ENCODE results near the gene ENSA. TPM values are rescaled to one million over a fixed set of nuclear protein-coding genes. Genes with fewer than 3 reads are reported as not detected.
"Not testable (repeated sequence)": the region's sequence is repeated elsewhere in the genome, so short reads cannot be mapped to it uniquely, and the experiment has no call there.

Gene ENSA
- total and polyA plus RNA-seq, 2 donors from 2014 or later, result 172 to 193 TPM

DNA sequence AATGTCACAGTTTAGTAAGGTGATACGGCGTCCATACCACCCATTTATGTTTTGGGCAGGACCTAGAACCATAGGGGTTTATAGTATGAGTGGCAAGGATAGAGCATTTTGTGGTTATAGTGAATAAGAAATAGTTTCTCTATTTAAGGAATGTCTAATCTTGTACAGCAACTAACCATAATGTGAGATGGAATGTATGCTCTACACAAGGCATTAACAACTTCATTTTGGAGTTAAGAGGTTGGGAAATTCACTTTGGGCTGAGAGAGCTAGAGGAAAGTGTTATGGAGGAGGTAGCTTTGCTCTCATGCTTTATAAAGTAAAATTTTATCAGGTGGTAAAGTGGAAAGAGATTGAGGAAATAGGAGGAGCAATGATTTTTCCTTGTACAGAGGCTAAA is 47.0 kb downstream of the ENSA start:
- intact Hi-C loops (cut with DNase I), result no loop called here
- TF ChIP-seq, protein P1, sequence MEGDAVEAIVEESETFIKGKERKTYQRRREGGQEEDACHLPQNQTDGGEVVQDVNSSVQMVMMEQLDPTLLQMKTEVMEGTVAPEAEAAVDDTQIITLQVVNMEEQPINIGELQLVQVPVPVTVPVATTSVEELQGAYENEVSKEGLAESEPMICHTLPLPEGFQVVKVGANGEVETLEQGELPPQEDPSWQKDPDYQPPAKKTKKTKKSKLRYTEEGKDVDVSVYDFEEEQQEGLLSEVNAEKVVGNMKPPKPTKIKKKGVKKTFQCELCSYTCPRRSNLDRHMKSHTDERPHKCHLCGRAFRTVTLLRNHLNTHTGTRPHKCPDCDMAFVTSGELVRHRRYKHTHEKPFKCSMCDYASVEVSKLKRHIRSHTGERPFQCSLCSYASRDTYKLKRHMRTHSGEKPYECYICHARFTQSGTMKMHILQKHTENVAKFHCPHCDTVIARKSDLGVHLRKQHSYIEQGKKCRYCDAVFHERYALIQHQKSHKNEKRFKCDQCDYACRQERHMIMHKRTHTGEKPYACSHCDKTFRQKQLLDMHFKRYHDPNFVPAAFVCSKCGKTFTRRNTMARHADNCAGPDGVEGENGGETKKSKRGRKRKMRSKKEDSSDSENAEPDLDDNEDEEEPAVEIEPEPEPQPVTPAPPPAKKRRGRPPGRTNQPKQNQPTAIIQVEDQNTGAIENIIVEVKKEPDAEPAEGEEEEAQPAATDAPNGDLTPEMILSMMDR (IDR thresholded peaks at IDR 0.05; ENCODE audit: borderline replicate concordance, extremely low read depth, insufficient read depth), result no peak
- Histone ChIP-seq H3K9me3 (ENCODE audit: control insufficient read depth in 2 of 3, insufficient read depth in 1 of 3, low read length in 3 of 3) (no peaks in the 10 kb centered on the region), H3K4me3 (ENCODE audit: low read length in 3 of 3) (no peak overlapping the region), H3K36me3 (ENCODE audit: control insufficient read depth in 2 of 3, insufficient read depth in 3 of 3, low read length in 3 of 3) (peaks cover 0 to 14% (median 4%) of the 10 kb centered on the region in 3 donors), H3K27ac (ENCODE audit: low read depth in 2 of 2, low read length in 2 of 2) (no peak overlapping the region), H3K9ac (ENCODE audit: low read length in 3 of 3) (no peak overlapping the region), H3K27me3 (ENCODE audit: control insufficient read depth, insufficient read depth, low read length) (no peaks in the 10 kb centered on the region), H3K4me1 (ENCODE audit: control insufficient read depth in 2 of 3, insufficient read depth in 2 of 3, low read depth in 1 of 3, low read length in 3 of 3) (peaks cover 3 to 7% (median 6%) of the 10 kb centered on the region in 3 donors)
- FAIRE-seq (no peak), DNase-seq (no peak)

DNA sequence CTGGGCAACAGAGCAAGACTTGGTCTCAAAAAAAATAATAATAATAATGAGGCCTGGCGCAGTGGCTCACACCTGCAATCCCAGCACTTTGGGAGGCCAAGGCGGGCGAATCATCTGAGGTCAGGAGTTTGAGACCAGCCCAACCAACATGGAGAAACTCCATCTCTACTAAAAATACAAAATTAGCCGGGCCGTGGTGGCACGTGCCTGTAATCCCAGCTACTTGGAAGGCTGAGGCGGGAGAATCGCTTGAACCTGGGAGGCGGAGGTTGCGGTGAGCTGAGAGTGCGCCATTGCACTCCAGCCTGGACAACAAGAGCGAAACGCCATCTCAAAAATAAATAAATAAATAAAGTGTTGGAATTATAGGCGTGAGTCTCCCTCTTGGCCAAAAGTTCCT is 47.5 kb downstream of the ENSA start:
- FAIRE-seq; H3K27ac ChIP-seq (ENCODE audit: low read depth in 2 of 2, low read length in 2 of 2); intact Hi-C loops (cut with DNase I): not testable (repeated sequence)

DNA sequence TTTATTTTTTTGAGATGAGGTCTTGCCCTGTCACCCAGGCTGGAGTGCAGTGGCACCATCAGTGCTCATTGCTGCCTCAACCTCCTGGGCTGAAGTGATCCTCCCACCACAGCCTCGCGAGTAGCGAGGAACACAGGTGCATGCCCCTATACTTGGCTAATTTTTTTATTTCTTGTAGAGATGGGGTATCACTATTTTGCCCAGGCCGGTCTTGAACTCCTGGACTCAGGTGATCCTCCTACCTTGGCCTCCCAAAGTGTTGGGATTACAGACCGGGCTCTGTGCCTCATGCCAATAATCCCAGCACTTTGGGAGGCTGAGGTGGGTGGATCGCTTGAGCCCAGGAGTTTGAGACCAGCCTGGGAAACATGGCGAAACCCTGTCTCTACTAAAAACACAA is 48.0 kb downstream of the ENSA start:
- H3K9ac ChIP-seq (ENCODE audit: low read length in 3 of 3); DNase-seq; H3K4me1 ChIP-seq (ENCODE audit: control insufficient read depth in 2 of 3, insufficient read depth in 2 of 3, low read depth in 1 of 3, low read length in 3 of 3); intact Hi-C loops (cut with DNase I); H3K27ac ChIP-seq (ENCODE audit: low read depth in 2 of 2, low read length in 2 of 2); H3K4me3 ChIP-seq (ENCODE audit: low read length in 3 of 3); H3K9me3 ChIP-seq (ENCODE audit: control insufficient read depth in 2 of 3, insufficient read depth in 1 of 3, low read length in 3 of 3); FAIRE-seq; H3K27me3 ChIP-seq (ENCODE audit: control insufficient read depth, insufficient read depth, low read length): not testable (repeated sequence)
- peaks cover 5 to 23% (median 7%) of the 10 kb centered on the region in 3 donors for H3K36me3 ChIP-seq (ENCODE audit: control insufficient read depth in 2 of 3, insufficient read depth in 3 of 3, low read length in 3 of 3)

More for the DNA sequence above, 47.5 kb downstream of the ENSA start:
- not testable (repeated sequence) for H3K4me3 ChIP-seq (ENCODE audit: low read length in 3 of 3); H3K4me1 ChIP-seq (ENCODE audit: control insufficient read depth in 2 of 3, insufficient read depth in 2 of 3, low read depth in 1 of 3, low read length in 3 of 3); H3K9ac ChIP-seq (ENCODE audit: low read length in 3 of 3); H3K9me3 ChIP-seq (ENCODE audit: control insufficient read depth in 2 of 3, insufficient read depth in 1 of 3, low read length in 3 of 3); H3K27me3 ChIP-seq (ENCODE audit: control insufficient read depth, insufficient read depth, low read length); DNase-seq
- peaks cover 3 to 18% (median 6%) of the 10 kb centered on the region in 3 donors for H3K36me3 ChIP-seq (ENCODE audit: control insufficient read depth in 2 of 3, insufficient read depth in 3 of 3, low read length in 3 of 3)

DNA sequence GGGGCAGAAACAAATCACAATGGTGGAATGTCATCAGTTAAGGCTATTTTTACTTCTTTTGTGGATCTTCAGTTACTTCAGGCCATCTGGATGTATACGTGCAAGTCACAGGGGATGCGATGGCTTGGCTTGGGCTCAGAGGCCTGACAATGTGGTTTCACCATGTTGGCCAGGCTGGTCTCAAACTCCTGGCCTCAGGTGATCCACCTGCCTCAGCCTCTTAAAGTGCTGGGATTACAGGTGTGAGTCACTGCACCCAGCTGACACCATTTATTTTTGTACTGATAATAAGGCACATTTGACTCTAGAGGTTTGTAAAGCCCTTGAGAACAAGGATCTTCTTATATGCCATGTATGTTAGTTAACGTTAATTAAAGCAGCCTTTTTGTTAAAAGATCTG is 48.4 kb downstream of the ENSA start:
- H3K4me1 ChIP-seq (ENCODE audit: control insufficient read depth in 2 of 3, insufficient read depth in 2 of 3, low read depth in 1 of 3, low read length in 3 of 3); DNase-seq; FAIRE-seq; H3K27me3 ChIP-seq (ENCODE audit: control insufficient read depth, insufficient read depth, low read length); intact Hi-C loops (cut with DNase I); H3K9me3 ChIP-seq (ENCODE audit: control insufficient read depth in 2 of 3, insufficient read depth in 1 of 3, low read length in 3 of 3); H3K4me3 ChIP-seq (ENCODE audit: low read length in 3 of 3); H3K27ac ChIP-seq (ENCODE audit: low read depth in 2 of 2, low read length in 2 of 2); H3K9ac ChIP-seq (ENCODE audit: low read length in 3 of 3): not testable (repeated sequence)
- peaks cover 6 to 28% (median 11%) of the 10 kb centered on the region in 3 donors for H3K36me3 ChIP-seq (ENCODE audit: control insufficient read depth in 2 of 3, insufficient read depth in 3 of 3, low read length in 3 of 3)

DNA sequence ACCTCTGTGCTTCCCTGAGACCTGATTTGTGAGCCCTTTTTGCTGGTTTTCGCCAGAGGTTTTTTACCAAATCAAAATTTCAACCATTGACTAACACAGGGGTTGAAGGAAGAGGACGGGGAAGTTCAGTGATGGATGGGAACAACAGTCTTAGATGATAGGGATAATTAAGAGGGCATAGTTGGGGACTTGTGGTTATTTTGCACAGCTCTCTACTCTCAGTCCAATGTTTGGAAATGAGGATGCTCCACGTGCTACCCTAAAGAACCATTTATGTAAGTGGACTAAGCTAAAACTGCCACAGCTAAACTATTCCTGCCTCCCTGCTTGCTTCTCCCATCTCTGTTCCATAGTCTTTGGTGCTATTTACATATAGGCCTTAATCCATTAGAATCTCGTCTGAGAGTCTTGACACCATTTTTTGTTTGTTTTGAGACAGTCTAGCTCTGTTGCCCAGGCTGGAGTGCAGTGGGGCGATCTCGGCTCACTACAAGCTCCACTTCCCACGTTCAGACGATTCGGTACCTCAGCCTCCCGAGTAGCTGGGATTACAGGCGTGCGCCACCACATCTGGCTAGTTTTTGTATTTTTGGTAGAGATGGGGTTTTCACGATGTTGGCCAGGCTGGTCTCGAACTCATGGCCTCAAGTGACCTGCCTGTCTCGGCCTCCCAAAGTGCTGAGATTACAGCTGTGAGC is 49.3 kb downstream of the ENSA start:
- H3K4me1 ChIP-seq (ENCODE audit: control insufficient read depth in 2 of 3, insufficient read depth in 2 of 3, low read depth in 1 of 3, low read length in 3 of 3), result peaks cover 7 to 17% (median 10%) of the 10 kb centered on the region in 3 donors
- FAIRE-seq (no peak), DNase-seq (no peak)
- H3K27me3 ChIP-seq (ENCODE audit: control insufficient read depth, insufficient read depth, low read length), result no peaks in the 10 kb centered on the region
- H3K4me3 ChIP-seq (ENCODE audit: low read length in 3 of 3), result peak overlapping the region; percentile 68 to 84 (median 79)
- peaks cover 13 to 37% (median 19%) of the 10 kb centered on the region in 3 donors for H3K36me3 ChIP-seq (ENCODE audit: control insufficient read depth in 2 of 3, insufficient read depth in 3 of 3, low read length in 3 of 3)
- intact Hi-C loops (cut with DNase I), result loop anchor here (10.0 kb wide), 1 partner anchor 45 kb away; the partner anchor contains the start of gene ENSA
- TF ChIP-seq, protein P1 (IDR thresholded peaks at IDR 0.05; ENCODE audit: borderline replicate concordance, extremely low read depth, insufficient read depth), result no peak
- H3K9ac ChIP-seq (ENCODE audit: low read length in 3 of 3), result peak overlapping the region; percentile 64 to 96 (median 91)
- peak overlapping the region; percentile 97 to 100 for H3K27ac ChIP-seq (ENCODE audit: low read depth in 2 of 2, low read length in 2 of 2)
- H3K9me3 ChIP-seq (ENCODE audit: control insufficient read depth in 2 of 3, insufficient read depth in 1 of 3, low read length in 3 of 3), result no peaks in the 10 kb centered on the region
